Astrocyte (in vitro differentiated cells and primary cell): ENCODE results near the gene FEZF2. TPM values are rescaled to one million over a fixed set of nuclear protein-coding genes. Genes with fewer than 3 reads are reported as not detected.

Experiments used
- DNase-seq: peaks from one replicate; pipeline ENCODE4 v3.0.0-alpha.2; 2010; ENCODE audit warnings: low read depth
- FAIRE-seq: peaks from 2 replicates; lab custom pipeline; 2011; peaks lifted over from hg19 to GRCh38; lab: Jason Lieb, UNC
- H2AFZ ChIP-seq: 2 replicates; pipeline ENCODE4 v1.6.0; 2012; ENCODE audit warnings: low read depth, low read length, inconsistent platforms
- H3K27ac ChIP-seq: 2 replicates; pipeline ENCODE4 v1.5.1; 2011; ENCODE audit warnings: low read depth, low read length, inconsistent platforms
- H3K27me3 ChIP-seq: 2 replicates; pipeline ENCODE4 v1.6.0; 2011; ENCODE audit warnings: low read length, inconsistent platforms; ENCODE audit not compliant: insufficient read depth
- H3K36me3 ChIP-seq: 2 replicates; pipeline ENCODE4 v1.5.1; 2011; ENCODE audit warnings: low read length, inconsistent platforms; ENCODE audit not compliant: insufficient read depth
- H3K4me1 ChIP-seq: 2 replicates; pipeline ENCODE4 v1.5.1; 2011; ENCODE audit warnings: low read length, inconsistent platforms; ENCODE audit not compliant: insufficient read depth
- H3K4me2 ChIP-seq: 2 replicates; pipeline ENCODE4 v1.6.0; 2012; ENCODE audit warnings: low read length, inconsistent platforms
- H3K4me3 ChIP-seq: 2 replicates; pipeline ENCODE4 v1.5.1; 2011; ENCODE audit warnings: low read depth, mild to moderate bottlenecking, low read length, inconsistent platforms; ENCODE audit not compliant: insufficient read depth
- H3K79me2 ChIP-seq: 2 replicates; pipeline ENCODE4 v1.6.0; 2012; ENCODE audit warnings: mild to moderate bottlenecking, low read length, inconsistent platforms; ENCODE audit not compliant: insufficient read depth
- H3K9ac ChIP-seq: 2 replicates; pipeline ENCODE4 v1.6.0; 2012; ENCODE audit warnings: mild to moderate bottlenecking, low read length, inconsistent platforms
- H3K9me3 ChIP-seq: 2 replicates; pipeline ENCODE4 v1.5.1; 2012; ENCODE audit warnings: low read depth, mild to moderate bottlenecking, low read length, inconsistent platforms; ENCODE audit not compliant: insufficient read depth
- H4K20me1 ChIP-seq: 2 replicates; pipeline ENCODE4 v1.6.0; 2012; ENCODE audit warnings: low read length, inconsistent platforms; ENCODE audit not compliant: insufficient read depth
- H3K27ac Mint-ChIP-seq: one replicate; pipeline ENCODE4 v1.8.0; 2021; ENCODE audit warnings: mild to moderate bottlenecking, mixed read lengths; ENCODE audit not compliant: unreplicated experiment
- H3K27me3 Mint-ChIP-seq: one replicate; pipeline ENCODE4 v1.8.0; 2021; ENCODE audit warnings: low read depth, mixed read lengths; ENCODE audit not compliant: unreplicated experiment
- H3K36me3 Mint-ChIP-seq: one replicate; pipeline ENCODE4 v1.8.0; 2021; ENCODE audit warnings: low read depth, mixed read lengths; ENCODE audit not compliant: unreplicated experiment
- H3K4me1 Mint-ChIP-seq: one replicate; pipeline ENCODE4 v1.8.0; 2021; ENCODE audit warnings: low read depth, mixed read lengths; ENCODE audit not compliant: unreplicated experiment
- H3K4me3 Mint-ChIP-seq: one replicate; pipeline ENCODE4 v1.8.0; 2021; ENCODE audit warnings: mild to moderate bottlenecking, moderate library complexity, mixed read lengths; ENCODE audit not compliant: unreplicated experiment
- H3K9me3 Mint-ChIP-seq: one replicate; pipeline ENCODE4 v1.8.0; 2021; ENCODE audit warnings: mild to moderate bottlenecking, mixed read lengths; ENCODE audit not compliant: unreplicated experiment
- EZH2 ChIP-seq: IDR thresholded peaks from 2 replicates; pipeline ENCODE4 v1.6.1; 2012; ENCODE audit warnings: mild to moderate bottlenecking, low read length, inconsistent platforms; ENCODE audit not compliant: insufficient read depth
- total RNA-seq: library from RNA; stranded (reverse); gene quantifications from 2 replicates; pipeline ENCODE4 v1.2.1, GENCODE V29; 2021
- TF ChIP-seq, protein P1 (sequence below): IDR thresholded peaks from 2 replicates; pipeline ENCODE4 v1.5.1; 2011; ENCODE audit warnings: low read depth, mild to moderate bottlenecking, inconsistent platforms, low read length, moderate library complexity; ENCODE audit not compliant: insufficient read depth

Gene FEZF2
- total RNA-seq, 1 donor from 2014 or later: not detected

DNA sequence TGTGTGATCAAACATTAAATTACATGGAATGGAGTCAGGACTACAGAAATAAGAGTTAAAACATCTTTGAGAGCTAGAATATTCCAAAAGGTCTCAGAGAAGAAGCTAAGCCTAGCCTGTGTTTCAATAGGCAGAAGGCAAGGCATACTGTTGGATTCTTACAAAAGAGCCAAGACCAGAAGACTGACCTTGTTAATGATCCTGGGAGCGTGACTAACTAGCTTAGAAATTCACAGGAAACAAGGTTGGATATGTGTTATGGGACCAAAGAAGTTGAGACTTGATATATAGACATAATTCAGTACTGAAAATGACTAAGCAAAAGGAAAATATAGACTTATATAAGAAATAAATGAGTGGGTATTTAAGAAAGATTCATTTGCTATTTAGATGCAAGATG is 50.1 kb downstream of the FEZF2 start:
- Histone ChIP-seq H3K9ac (no peak overlapping the region), H2AFZ (no peak overlapping the region), H3K36me3 (no peaks in the 10 kb centered on the region), H3K27ac (no peak overlapping the region), H3K4me2 (no peak overlapping the region), H3K9me3 (no peaks in the 10 kb centered on the region), H4K20me1 (no peaks in the 10 kb centered on the region), H3K4me3 (no peak overlapping the region), H3K79me2 (no peaks in the 10 kb centered on the region), H3K4me1 (peaks cover 2% of the 10 kb centered on the region), H3K27me3 (no peaks in the 10 kb centered on the region)
- TF ChIP-seq, protein P1, sequence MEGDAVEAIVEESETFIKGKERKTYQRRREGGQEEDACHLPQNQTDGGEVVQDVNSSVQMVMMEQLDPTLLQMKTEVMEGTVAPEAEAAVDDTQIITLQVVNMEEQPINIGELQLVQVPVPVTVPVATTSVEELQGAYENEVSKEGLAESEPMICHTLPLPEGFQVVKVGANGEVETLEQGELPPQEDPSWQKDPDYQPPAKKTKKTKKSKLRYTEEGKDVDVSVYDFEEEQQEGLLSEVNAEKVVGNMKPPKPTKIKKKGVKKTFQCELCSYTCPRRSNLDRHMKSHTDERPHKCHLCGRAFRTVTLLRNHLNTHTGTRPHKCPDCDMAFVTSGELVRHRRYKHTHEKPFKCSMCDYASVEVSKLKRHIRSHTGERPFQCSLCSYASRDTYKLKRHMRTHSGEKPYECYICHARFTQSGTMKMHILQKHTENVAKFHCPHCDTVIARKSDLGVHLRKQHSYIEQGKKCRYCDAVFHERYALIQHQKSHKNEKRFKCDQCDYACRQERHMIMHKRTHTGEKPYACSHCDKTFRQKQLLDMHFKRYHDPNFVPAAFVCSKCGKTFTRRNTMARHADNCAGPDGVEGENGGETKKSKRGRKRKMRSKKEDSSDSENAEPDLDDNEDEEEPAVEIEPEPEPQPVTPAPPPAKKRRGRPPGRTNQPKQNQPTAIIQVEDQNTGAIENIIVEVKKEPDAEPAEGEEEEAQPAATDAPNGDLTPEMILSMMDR: no peak
- no peak for TF ChIP-seq EZH2
- H3K9me3 Mint-ChIP-seq: peaks cover 2% of the 10 kb centered on the region
- FAIRE-seq: no peak
- no peak for DNase-seq
- H3K4me1 Mint-ChIP-seq: no peaks in the 10 kb centered on the region
- peaks cover 2% of the 10 kb centered on the region for H3K36me3 Mint-ChIP-seq
- H3K27me3 Mint-ChIP-seq: no peaks in the 10 kb centered on the region
- no peak overlapping the region for H3K27ac Mint-ChIP-seq
- H3K4me3 Mint-ChIP-seq: no peak overlapping the region
